NK-92 (cell line): ENCODE measurements around the gene PRMT7.

Source experiments
- DNase-seq: peaks from one replicate; lab custom pipeline; 2025; ENCODE audit not compliant: unreplicated experiment; lab: John Stamatoyannopoulos, UW

PRMT7 gene

DNA sequence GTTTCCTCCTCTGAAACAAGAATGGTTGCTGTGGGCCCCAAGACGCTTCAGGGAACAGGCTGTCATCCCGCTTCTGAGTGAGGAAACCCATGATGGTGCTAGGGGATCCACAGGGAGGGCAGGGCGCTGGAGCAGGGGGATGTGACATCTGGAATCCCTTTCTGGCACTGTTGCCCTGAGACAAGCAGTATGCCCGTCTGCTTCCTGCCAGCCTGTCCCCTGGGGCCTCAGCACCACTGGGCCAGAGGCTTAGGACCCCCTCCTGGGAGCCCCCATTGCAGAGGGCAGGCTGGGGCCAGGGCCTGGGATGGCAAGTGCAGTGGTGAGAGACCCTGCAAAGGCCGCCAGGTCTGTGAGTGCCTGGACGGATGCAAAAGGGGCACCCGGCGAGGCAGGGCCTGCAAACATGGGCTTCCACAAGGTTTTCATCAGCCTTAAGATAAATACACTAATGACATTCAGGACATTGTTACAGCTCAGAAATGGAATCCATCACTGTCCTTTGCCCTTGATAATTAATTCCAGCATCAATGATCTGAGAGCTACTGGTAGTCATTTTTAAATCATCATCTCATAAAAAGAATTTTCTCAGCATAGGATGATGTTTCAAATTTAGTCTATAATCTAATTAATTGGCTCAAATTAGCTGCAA, 51.6 kb downstream of the PRMT7 start:
- DNase-seq, result no peak

- DNase-seq, result no peak
Measured at GRCh38 chr16:68362947-68363657, 52.3 kb downstream of the PRMT7 start.

GRCh38 chr16:68363658-68364521, 53.1 kb downstream of the PRMT7 start:
- DNase-seq, result no peak

DNA sequence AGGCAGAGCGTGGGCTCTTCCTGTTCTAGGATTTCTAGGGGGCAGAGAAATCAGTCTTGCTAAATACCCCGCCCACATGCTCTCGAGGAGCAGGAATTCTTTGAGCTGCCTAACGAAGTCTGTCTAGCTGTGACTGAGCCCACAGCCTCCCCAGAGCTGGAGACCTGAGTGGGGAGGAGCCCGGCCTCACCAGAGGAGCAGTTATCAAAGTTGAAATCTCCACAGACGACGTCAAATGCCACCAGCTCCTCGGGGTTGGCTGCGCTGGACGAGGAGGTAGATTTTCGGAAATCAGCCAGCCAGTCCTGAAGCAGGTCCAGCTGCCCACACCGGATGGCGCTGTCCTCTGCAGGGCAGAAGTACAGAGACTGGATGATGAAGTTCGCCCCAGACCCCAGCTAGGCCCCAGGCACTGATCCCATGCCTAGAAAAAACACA, 53.8 kb downstream of the PRMT7 start:
- DNase-seq, result no peak

DNA sequence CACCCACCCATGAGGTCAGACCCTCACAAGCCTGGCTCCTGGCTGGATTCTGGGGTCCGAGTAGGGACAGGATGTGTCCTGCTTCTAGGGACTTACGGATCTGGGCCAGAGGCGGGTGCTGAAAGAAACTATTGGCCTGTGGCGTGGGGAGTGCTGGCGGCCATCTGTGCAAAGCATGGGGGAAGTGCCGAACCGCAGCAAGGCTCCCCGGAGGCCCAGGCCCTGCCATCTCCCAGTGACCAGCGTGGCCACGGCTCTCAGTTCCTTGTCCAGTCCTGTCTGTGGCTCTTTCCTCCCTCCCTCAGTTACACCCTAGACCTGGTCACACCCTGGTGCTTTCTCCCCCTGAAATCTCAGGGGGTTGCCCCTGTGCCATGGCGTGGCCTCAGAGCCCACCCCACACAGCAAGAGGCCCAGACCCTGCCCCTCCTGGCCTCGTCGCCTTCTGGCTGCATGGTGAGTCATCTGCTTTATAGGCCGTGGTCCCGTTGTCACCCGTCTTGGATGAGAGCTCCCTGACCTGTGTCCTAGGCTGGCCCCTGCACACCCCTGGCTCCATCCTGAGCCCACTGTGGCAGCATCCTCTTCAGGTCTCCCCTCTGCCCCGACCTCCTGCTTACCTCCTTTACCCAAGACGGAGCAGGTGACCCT, 54.5 kb downstream of the PRMT7 start:
- no peak for DNase-seq

DNA sequence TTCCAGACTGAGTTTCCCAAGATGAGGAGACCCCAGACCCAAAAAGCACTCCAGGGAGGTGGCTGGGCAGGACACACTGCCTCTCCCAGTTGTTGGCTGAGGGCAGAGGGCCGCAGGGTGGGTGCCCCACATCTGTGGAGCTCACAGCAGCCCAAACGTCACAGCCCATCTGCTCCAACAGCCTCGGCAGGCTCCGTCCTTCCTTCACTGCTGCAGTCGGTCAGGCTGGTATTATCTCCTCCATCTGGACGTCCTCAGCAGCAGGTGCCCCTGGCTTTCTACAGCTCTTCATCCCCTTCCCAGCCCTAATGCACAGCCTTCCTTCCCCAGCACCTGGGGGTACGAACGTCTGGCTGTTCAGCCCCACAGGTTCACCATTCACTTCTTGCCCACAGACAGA, 55.2 kb downstream of the PRMT7 start:
- DNase-seq, result no peak

GRCh38 chr16:68367030-68367429, 56.2 kb downstream of the PRMT7 start:
- no peak for DNase-seq

- DNase-seq, result no peak
Measured at GRCh38 chr16:68367440-68367839, 56.6 kb downstream of the PRMT7 start.

- DNase-seq, result no peak
Measured at GRCh38 chr16:68367891-68368290, 57.1 kb downstream of the PRMT7 start.

DNA sequence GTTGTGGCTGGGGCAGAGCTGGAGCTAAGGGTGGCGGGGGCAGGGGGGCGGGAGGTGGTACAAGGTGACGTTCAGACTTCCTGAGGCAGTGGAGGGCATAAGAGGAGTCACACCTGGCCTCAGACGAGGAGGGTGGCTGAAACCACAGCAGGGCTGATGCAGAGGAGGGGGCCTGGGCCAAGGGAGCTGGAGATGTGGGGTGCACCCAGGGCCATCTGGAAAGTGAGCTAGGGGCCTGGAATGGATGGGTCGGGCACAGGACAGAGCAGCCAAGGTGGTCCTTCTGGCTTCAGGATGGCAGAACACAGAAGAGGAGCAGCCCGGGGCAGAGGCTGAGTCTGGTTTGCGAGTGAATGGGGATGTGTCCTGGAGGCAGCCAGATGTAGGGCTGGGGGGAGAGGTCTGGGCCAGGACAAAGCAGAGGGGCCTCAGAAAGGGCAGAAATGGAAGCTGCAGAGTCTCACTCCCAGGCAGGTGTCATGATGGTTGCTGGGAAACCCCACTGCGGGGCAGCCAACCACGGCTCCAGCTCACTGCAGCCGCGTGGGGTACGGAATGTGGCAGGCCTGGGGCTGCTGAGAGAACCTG, 57.6 kb downstream of the PRMT7 start:
- DNase-seq, result no peak

DNA sequence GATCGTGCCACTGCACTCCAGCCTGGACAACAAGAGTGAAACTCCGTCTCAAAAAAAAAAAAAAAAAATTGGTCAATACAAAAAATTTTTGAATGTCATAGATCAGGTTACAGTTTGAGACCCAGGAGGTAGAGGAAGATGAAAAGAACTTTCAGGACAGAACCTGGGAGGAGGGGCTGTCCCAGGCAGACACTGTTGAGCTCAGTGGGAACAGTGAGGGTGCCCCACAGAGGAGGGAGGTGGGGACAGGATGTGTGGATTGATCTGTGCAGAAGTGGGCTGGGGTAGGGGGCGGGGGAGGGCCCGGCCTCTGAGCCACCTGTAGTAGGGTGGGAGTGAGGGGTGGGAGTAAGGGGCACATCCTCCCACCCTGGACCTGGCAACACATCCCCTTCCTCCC, 58.3 kb downstream of the PRMT7 start:
- DNase-seq, result no peak

DNA sequence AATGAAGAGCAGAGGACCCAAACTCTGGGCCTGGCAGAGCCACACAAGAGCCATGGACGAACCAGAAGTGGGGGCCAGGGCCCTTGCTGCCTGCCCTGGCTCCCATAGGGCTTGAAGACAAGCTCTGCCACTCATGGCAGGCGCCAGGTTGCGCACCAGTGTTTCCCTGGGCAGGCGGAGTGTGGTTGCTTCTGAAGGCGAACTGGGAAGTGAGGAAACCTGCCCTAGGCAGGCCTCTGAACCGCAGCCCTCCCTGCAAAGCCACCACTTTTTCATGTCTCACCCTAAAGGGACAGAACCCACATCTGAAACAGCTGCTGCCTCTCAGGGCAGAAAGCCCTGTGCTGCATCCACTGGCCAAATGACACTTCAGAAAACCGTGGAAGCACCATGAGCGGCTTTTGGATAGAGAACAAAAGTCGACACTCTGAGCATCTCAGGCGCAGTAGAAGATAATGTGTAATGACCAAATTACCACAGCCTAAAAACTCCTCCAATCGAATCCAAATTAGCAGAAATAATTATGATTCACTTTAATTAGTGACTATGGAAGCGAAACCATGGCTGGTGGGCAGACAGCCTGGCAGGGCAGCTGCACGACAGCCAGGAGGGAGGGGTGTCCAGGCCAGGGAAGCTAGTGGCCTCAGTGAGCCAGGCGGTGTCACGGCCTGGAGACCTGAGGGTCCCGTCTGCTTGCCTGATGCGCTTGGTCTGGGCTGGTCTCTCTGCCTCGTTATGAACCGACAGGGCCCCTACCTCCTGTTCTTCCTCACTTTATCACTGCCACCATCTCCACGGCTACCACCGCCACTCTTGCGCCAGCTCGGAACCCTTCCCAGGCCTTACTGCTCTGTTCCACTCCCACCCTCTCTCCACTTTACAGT, 59.1 kb downstream of the PRMT7 start:
- no peak for DNase-seq

DNA sequence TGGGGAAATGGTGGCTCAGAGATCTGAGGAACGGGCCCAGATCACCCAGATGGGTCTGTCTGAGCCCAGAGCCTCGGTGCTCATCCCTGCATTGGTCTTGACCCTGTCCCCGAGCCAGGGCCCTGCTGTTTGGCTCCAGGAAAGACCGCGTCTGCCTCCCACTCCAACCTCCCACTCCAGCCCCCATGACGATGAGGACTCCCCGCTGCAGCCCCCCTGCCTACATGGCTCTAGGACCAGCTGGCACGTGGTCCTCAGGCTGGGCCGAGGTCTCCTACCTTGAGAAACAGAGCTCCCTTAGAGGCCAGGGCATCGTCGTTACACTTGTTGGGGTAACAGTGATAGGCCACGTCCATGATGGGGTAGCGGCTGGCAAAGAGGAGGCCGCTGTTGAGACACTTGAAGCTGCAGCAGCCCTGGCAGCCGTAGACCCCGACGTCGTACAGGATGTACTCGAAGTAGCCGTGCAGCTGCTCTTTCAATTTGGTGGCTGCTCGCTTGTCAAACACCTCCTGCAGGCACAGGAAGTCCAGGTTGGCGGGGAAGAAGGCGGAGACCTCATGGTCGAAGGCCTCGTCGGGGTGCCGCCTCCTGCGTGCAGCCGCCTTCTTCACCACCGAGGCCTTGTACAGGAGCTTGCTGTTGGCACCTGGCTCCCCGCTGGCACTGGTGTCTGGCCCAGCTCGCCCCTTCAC, 59.9 kb downstream of the PRMT7 start:
- no peak for DNase-seq

DNA sequence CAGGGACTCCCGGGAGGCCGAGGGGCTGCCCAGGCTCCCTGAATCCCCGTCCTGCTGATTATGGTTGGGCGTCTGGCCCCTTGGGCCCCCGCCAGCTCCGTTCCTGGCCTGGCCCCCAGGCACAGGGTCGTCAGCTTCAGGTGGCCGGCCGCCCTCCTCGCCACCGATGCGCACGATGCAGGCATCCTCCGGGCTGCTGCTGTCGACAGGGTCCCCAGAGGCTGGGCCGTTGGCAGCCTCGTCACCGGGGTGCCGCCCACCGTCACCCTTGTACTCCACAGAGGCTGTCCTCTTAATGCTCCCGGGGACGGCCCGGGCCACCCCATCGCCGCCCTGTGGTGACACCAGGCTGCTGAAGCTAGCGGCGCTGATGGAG, 60.4 kb downstream of the PRMT7 start:
- DNase-seq, result no peak

- no peak for DNase-seq
Measured at GRCh38 chr16:68371706-68372380, 61.0 kb downstream of the PRMT7 start.

- no peak for DNase-seq
Measured at GRCh38 chr16:68372381-68372720, 61.5 kb downstream of the PRMT7 start.

- DNase-seq, result no peak
Measured at GRCh38 chr16:68372806-68373205, 62.0 kb downstream of the PRMT7 start.

- DNase-seq, result no peak
Measured at GRCh38 chr16:68373528-68374245, 62.9 kb downstream of the PRMT7 start.
